ENCODE data around the gene MC3R.

DNA sequence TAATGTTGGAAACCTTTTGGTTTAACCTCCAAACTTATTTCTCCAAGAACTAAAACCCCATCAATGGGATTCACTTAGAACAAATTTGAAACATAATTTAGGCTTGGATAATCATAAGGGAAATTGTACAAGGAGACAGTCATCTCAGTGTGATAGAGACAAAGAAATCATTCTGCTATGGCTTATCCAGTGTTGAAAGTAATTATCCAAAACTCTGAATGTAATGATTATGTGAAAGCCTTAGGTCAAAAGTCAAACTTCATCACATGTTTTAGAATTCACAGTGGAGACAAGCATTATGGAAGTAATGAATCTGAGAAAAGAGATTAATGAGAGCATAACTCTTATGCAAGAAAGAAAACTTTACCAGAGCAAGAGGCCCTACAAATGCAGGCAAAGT lies 20.0 kb downstream of the MC3R start:
- TF ChIP-seq, protein P1, sequence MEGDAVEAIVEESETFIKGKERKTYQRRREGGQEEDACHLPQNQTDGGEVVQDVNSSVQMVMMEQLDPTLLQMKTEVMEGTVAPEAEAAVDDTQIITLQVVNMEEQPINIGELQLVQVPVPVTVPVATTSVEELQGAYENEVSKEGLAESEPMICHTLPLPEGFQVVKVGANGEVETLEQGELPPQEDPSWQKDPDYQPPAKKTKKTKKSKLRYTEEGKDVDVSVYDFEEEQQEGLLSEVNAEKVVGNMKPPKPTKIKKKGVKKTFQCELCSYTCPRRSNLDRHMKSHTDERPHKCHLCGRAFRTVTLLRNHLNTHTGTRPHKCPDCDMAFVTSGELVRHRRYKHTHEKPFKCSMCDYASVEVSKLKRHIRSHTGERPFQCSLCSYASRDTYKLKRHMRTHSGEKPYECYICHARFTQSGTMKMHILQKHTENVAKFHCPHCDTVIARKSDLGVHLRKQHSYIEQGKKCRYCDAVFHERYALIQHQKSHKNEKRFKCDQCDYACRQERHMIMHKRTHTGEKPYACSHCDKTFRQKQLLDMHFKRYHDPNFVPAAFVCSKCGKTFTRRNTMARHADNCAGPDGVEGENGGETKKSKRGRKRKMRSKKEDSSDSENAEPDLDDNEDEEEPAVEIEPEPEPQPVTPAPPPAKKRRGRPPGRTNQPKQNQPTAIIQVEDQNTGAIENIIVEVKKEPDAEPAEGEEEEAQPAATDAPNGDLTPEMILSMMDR (IDR thresholded peaks at IDR 0.05): no peak
- TF ChIP-seq POLR2A (IDR thresholded peaks at IDR 0.05): no peak
